ENCODE results near the gene CIRBP. TPM values are rescaled to one million over a fixed set of nuclear protein-coding genes. Genes with fewer than 3 reads are reported as not detected.

CIRBP gene
- total RNA-seq, 4 donors from 2014 or later = 258 to 623 (median 458) TPM

DNA sequence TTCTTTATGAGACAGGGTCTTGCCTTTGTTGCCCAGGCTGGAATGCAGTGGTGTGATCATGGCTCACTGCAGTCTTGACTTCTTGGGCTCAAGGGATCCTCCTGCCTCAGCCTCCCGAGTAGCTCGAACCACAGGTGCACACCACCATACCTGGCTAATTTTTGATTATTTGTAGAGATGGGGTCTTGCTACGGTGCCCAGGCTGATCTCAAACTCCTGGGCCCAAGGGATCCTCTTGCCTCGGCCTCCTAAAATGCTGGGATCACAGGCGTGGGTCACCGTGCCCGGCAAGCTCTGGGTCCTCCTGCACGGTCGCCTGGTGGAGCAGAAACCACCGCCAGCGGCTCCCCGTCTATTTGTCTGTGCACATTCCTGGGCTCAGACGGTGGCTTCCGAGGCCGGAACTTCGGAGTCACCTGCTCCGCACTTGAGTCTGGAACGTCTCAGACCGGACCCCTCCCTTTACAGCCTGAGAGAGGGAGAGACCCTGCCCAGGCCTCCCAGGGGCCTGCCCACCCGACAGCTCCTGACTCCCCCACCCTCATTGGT lies 38.7 kb downstream of the CIRBP start:
- no peak for TF ChIP-seq POLR2A (IDR thresholded peaks at IDR 0.05)
- TF ChIP-seq, protein P1, sequence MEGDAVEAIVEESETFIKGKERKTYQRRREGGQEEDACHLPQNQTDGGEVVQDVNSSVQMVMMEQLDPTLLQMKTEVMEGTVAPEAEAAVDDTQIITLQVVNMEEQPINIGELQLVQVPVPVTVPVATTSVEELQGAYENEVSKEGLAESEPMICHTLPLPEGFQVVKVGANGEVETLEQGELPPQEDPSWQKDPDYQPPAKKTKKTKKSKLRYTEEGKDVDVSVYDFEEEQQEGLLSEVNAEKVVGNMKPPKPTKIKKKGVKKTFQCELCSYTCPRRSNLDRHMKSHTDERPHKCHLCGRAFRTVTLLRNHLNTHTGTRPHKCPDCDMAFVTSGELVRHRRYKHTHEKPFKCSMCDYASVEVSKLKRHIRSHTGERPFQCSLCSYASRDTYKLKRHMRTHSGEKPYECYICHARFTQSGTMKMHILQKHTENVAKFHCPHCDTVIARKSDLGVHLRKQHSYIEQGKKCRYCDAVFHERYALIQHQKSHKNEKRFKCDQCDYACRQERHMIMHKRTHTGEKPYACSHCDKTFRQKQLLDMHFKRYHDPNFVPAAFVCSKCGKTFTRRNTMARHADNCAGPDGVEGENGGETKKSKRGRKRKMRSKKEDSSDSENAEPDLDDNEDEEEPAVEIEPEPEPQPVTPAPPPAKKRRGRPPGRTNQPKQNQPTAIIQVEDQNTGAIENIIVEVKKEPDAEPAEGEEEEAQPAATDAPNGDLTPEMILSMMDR (IDR thresholded peaks at IDR 0.05) = no peak
- no peak for DNase-seq
- no peak overlapping the region for H3K27ac ChIP-seq
- no peaks in the 10 kb centered on the region for H3K9me3 ChIP-seq
- peaks cover 0 to 12% (median 0%) of the 10 kb centered on the region in 4 donors for H3K4me1 ChIP-seq
- H3K27me3 ChIP-seq = no peaks in the 10 kb centered on the region
- no peaks in the 10 kb centered on the region for H3K36me3 ChIP-seq
- no peak overlapping the region for H3K4me3 ChIP-seq

DNA sequence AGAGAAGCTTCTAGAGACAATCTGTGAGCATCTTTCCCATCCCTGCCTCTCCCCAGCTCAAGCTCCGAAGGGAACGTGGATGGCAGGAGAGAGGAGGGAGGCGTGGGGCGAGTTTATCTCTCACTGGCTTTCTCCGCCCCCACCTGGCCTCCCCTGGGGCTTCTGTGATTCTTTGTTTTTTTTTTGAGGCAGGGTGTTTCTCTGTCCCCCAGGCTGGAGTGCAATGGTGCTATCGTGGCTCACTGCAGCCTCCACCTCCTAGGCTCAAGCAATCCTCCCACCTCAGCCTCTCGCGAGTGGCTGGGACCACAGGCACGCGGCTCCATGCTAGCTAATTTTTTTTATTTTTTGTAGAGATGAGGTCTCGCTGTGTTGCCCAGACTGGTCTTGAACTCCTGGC lies 39.6 kb downstream of the CIRBP start:
- Histone ChIP-seq H3K4me3 (no peak overlapping the region), H3K9me3 (no peaks in the 10 kb centered on the region), H3K27ac (no peak overlapping the region), H3K4me1 (peaks cover 0 to 12% (median 0%) of the 10 kb centered on the region in 4 donors), H3K27me3 (no peaks in the 10 kb centered on the region), H3K36me3 (no peaks in the 10 kb centered on the region)
- TF ChIP-seq POLR2A (IDR thresholded peaks at IDR 0.05) = no peak
- TF ChIP-seq, protein P1 (IDR thresholded peaks at IDR 0.05) = no peak
- DNase-seq = no peak

DNA sequence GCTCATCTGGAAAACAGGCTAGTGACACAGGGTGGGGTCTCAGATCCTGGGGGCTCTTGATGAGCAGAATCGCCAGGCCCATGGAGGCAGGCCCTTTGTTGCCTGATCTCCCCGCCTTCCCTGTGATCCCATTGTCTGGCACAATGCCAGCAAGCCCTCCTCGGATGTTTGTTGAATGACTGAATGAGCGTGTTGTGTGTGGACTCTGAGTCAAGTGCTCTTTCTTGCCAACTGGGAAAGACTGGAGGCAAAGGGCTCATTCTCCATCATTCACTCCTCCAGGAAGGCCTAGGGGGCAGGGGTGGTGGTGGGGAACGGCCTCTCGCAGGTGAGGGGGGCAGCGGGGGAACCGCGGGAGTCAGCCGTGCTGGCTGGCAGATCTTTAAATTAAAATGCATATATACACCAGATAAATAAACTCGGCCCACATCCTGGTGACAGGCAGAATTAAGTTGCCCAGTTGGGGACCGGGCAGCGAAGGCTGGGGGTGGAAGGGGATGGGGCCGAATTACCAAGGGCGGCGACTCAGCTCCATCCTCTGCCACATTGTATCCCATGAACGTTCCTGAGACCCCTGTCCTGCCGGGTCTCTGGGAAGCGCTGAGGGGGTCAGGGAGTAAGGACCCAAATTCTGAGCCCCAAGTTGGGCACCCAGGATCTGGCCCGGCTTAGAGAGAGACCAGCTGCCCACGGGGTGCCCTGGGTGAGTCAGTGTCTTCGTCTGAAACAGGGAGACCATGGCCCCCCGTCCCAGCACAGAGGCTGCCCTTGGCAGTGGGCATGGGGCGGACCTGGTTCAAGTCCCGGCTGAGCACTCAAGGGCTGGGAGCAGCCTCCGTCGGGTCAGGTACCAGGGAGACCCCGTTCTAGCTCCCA lies 41.1 kb downstream of the CIRBP start:
- Histone ChIP-seq H3K4me1 (no peaks in the 10 kb centered on the region), H3K4me3 (no peak overlapping the region), H3K27me3 (no peaks in the 10 kb centered on the region), H3K27ac (no peak overlapping the region), H3K9me3 (no peaks in the 10 kb centered on the region), H3K36me3 (no peaks in the 10 kb centered on the region)
- TF ChIP-seq, protein P1 (IDR thresholded peaks at IDR 0.05) = no peak
- TF ChIP-seq POLR2A (IDR thresholded peaks at IDR 0.05) = no peak
- no peak for DNase-seq

DNA sequence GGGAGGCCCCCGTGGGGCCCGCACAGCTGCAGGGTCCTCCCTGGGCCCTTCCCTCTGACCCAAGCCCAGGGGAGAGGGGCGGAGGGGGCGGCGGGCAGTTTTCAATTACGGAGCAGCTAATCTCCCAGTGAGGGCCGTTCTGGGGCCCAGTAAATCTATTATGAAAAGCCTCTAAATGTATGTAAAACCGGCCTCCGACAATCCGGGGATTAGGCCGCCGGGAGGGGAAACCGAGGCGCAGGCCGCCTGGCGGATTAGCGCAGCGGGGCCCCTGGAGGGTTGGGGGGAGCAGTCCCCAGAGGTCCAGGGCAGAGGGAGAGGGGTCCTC lies 41.7 kb downstream of the CIRBP start:
- H3K4me3 ChIP-seq = no peak overlapping the region
- H3K9me3 ChIP-seq = no peaks in the 10 kb centered on the region
- DNase-seq = no peak
- peaks cover 0 to 6% (median under 1%) of the 10 kb centered on the region in 4 donors for H3K4me1 ChIP-seq
- H3K27me3 ChIP-seq = no peaks in the 10 kb centered on the region
- H3K36me3 ChIP-seq = no peaks in the 10 kb centered on the region
- no peak overlapping the region for H3K27ac ChIP-seq
- TF ChIP-seq, protein P1 (IDR thresholded peaks at IDR 0.05) = no peak
- no peak for TF ChIP-seq POLR2A (IDR thresholded peaks at IDR 0.05)

DNA sequence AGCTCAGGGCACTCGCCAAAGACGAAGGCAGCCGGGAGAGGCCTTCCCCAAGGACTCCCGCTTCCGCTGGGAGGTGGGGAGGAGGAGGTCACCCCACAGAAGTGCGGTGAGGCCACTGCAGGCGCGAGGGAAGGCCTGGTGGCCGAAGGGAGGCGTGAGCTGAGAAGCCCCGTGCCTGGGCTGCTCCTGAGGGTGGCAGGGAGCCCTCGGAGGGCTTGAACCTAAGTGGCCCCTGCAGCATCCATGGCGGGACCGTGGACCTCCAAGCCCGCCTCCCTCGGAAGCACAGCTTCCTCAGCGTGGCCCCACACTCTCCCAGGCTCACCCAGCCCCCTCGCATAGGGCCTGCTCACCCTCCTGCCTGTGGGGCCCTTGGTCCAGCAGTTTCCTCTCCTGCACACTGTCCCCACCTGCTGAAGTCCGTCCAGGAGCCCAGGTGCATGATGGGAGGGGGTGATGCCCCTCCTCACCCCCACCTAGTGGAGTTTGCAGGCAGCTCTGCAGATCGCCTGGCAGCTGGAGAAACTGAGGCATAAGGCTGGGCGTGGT lies 42.5 kb downstream of the CIRBP start:
- peaks cover 0 to 3% of the 10 kb centered on the region in 2 donors for H3K27me3 ChIP-seq

More for the DNA sequence above, 42.5 kb downstream of the CIRBP start:
- H3K4me3 ChIP-seq = no peak overlapping the region
- no peak for DNase-seq
- H3K36me3 ChIP-seq = no peaks in the 10 kb centered on the region
- H3K4me1 ChIP-seq = peaks cover 0 to 10% (median 2%) of the 10 kb centered on the region in 4 donors
- H3K9me3 ChIP-seq = no peaks in the 10 kb centered on the region
- H3K27ac ChIP-seq = no peak overlapping the region
- TF ChIP-seq, protein P1 (IDR thresholded peaks at IDR 0.05) = no peak
- TF ChIP-seq POLR2A (IDR thresholded peaks at IDR 0.05) = no peak

Data from Peyer's patch (tissue), 4 donors.